Cardiac fibroblast (primary cell): ENCODE results near the gene ARHGAP29.

ENCODE experiments used
- DNase-seq, 2 donors: peaks; one replicate each; pipeline versions ENCODE4 v3.0.0 to v3.0.0-alpha.2; 2010; ENCODE audit warnings: low read depth in 2 of 2
- H3K4me3 ChIP-seq, 2 donors: replicated peaks in 1 of 2; 1 replicate in 1 of 2; 2 replicates in 1 of 2; pipeline ENCODE4 v1.5.1; 2011; ENCODE audit warnings: low read depth in 2 of 2, low read length in 2 of 2, mild to moderate bottlenecking in 2 of 2, moderate library complexity in 1 of 2
- CTCF ChIP-seq: IDR thresholded peaks from one replicate; pipeline ENCODE4 v1.5.1; 2011; ENCODE audit warnings: low read depth, mild to moderate bottlenecking, low read length, inconsistent platforms

ARHGAP29 gene

DNA sequence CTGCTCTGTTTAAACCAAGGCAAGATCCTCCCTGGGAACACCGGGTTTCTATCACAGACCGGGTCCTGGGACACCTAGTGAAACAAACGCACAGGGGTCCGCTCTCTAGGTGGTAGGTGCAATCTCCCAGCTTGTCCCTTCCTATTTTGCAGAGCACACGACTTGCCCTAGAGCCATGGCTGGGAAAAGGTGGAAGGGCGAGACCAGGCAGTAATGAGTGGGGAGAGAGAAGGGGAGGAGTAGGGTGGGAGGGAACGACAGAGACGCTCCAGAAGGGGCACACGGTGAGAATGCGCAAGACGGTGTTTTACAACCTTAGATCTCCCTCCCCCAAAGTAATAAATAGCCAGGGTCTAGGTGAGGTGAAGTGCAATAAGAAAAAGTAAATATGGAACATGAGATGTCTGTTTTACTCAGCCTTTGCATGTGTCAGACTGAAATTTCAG lies 9.3 kb upstream of the ARHGAP29 start:
- H3K4me3 ChIP-seq: peak overlapping the region; percentile 76 to 83
- TF ChIP-seq CTCF: no peak
- peak; percentile 47 to 61 for DNase-seq

- peak; percentile 69 to 73 for DNase-seq
- TF ChIP-seq CTCF: no peak
- H3K4me3 ChIP-seq: peak overlapping the region; percentile 21 to 83
Observed at GRCh38 chr1:94245747-94246438, 8.5 kb upstream of the ARHGAP29 start.

DNA sequence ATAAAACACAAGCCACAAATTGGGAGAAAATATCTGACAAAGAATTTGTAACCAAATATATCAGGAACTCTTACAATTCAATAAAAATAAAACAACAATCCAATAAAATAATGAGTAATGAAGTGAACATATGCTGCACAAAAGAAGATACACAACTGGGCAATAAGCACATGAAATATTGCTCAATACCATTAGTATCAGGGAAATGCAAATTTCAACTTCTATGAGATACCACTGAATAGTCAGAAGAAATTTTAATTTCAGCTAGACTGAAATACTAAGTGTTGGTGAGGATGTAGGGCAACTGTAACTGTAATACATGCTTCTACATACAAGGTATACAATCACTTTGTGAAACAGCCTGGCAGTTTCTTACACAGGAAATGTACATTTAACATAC lies 7.4 kb upstream of the ARHGAP29 start:
- H3K4me3 ChIP-seq: peak overlapping the region in 1 of 2 donors; percentile 83
- no peak for TF ChIP-seq CTCF
- DNase-seq: no peak

- no peak overlapping the region for H3K4me3 ChIP-seq
- TF ChIP-seq CTCF: no peak
- no peak for DNase-seq
Observed at GRCh38 chr1:94243665-94244064, 6.3 kb upstream of the ARHGAP29 start.

DNA sequence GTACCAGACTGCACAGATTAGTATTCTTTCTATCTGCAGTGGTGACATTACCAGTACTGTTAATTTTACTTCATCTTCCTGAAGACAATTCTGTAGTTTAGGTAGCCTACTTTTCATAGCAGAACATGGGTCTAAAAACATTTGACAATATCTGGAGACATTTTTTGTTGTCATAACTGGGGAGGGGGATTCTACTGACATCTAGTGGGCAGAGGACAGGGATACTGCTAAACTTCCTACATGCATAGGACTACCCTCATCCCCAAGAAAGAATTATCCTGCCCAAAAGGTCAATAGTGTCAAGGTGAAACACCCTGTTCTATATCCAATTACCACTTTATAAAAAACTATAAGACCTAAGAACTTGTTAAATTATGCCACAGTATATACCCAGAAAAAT lies 3.4 kb upstream of the ARHGAP29 start:
- H3K4me3 ChIP-seq: no peak overlapping the region
- DNase-seq: peak in 1 of 2 donors; percentile 44
- TF ChIP-seq CTCF: peak; percentile 29

DNA sequence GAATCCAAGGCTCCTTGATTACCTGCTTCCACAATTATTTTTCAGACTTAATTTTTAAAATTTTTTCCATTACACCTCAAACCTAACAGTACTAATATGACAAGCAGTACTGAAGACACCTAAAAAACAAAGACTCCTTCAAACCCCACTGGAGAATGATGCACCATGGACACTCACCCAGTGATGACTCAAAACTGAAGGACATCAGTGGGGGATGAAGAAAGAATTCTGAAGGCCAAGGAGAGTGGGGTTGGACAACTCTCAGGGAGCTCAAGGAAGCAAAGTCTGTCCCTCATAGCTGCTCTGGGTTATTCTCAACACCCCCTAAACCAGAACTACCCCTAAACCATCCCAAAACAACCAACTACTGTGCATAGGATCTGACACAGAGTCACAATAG lies 2.4 kb upstream of the ARHGAP29 start:
- H3K4me3 ChIP-seq: no peak overlapping the region
- no peak for TF ChIP-seq CTCF
- peak in 1 of 2 donors; percentile 72 for DNase-seq

DNA sequence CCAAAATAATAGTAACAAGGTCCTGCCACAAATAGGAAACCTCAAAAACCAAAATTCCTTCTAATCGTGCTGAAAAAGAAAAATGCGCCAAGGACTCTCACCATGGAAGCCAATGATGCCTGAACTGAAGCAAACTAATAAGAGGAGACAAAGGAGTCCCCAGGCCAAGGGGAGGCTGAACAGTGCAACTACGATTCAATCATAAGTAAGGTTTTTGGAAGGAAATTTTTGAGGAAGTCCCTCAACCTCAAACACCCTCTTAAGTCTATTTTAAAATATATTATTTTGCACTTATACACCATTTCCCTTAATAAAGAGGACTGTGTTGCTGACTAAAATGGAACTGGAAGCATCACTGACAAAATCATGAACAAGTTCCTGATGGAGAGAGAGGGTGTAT lies 1.7 kb upstream of the ARHGAP29 start:
- TF ChIP-seq CTCF: no peak
- no peak overlapping the region for H3K4me3 ChIP-seq
- no peak for DNase-seq
